ENCODE results near the gene EFNA2. TPM values are rescaled to one million over a fixed set of nuclear protein-coding genes. Genes with fewer than 3 reads are reported as not detected.

EFNA2 gene
- total and polyA plus RNA-seq, 2 of the 4 experiments (the other 2 are of a cell fraction) = not detected

DNA sequence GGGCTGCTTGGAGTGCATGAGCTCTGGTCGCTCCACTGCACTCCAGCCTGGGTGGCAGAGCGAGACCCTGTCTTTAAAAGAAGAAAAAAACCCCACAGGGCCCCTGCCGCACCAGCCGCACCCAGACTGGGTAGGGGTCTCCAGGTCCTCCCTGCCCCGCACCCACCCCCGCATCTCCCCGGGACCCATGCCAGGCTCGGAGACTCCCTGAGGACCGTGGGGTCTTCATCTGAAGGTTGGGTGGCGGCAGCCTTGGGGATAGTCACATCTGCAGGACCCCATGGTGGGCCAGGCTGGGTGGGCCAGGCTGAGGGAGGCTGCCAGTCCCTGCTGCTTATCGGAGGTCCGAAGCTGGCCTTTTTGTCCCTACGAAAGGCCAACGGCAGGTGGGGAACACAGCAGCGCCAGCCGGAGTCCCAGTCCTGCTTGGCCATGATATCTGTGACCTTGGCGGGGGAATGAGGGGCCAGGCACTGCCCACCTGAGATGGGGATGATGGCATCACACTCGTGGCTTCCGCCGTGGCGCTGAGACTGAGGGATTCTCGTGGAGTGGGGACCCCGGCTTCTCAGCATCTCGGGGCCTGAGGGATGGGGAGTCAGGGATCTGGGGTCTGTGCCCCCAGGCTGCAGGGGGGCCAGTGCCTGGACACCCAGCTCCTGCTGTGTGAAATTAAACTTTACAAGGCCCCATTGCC lies 11.1 kb downstream of the EFNA2 start:
- TF ChIP-seq USF2 (IDR thresholded peaks at IDR 0.05; ENCODE audit: low read depth, low read length) (no peak), RCOR1 (IDR thresholded peaks at IDR 0.05; ENCODE audit: insufficient replicate concordance, low read length) (no peak), MXI1 (IDR thresholded peaks at IDR 0.05; ENCODE audit: borderline replicate concordance, low read depth, low read length) (no peak), CEBPB (IDR thresholded peaks at IDR 0.05; ENCODE audit: low read depth, low read length) (no peak), RFX5 (IDR thresholded peaks at IDR 0.05; ENCODE audit: low read depth, low read length) (no peak), MAFK (IDR thresholded peaks at IDR 0.05; ENCODE audit: low read depth, low read length) (no peak), RAD21 (IDR thresholded peaks at IDR 0.05; ENCODE audit: low read length) (no peak), SMC3 (IDR thresholded peaks at IDR 0.05; ENCODE audit: low read depth, low read length) (no peak), MAZ (IDR thresholded peaks at IDR 0.05; ENCODE audit: borderline replicate concordance, low read depth, low read length) (no peak), POLR2A (IDR thresholded peaks at IDR 0.05; ENCODE audit: low read depth, low read length) (no peak), CTCF (conservative IDR thresholded peaks at IDR 0.05; ENCODE audit: low read depth, low read length) (no peak), CHD1 (IDR thresholded peaks at IDR 0.05; ENCODE audit: low read depth, low read length) (no peak), BHLHE40 (IDR thresholded peaks at IDR 0.05; ENCODE audit: low read depth, low read length) (no peak), NFE2L2 (IDR thresholded peaks at IDR 0.05; ENCODE audit: low read depth, low read length) (no peak), FOS (IDR thresholded peaks at IDR 0.05; ENCODE audit: low read depth, low read length) (no peak)
- TF ChIP-seq, protein P1, sequence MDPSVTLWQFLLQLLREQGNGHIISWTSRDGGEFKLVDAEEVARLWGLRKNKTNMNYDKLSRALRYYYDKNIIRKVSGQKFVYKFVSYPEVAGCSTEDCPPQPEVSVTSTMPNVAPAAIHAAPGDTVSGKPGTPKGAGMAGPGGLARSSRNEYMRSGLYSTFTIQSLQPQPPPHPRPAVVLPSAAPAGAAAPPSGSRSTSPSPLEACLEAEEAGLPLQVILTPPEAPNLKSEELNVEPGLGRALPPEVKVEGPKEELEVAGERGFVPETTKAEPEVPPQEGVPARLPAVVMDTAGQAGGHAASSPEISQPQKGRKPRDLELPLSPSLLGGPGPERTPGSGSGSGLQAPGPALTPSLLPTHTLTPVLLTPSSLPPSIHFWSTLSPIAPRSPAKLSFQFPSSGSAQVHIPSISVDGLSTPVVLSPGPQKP (IDR thresholded peaks at IDR 0.05; ENCODE audit: borderline replicate concordance, low read depth, low read length) = no peak
- 83% methylated on average over 11 of the region's 24 CpGs; no CpG with 5 or more reads in 1 of the 2 experiments for WGBS, 2 experiments (ENCODE audit: extremely low coverage in 2 of 2, insufficient read length in 1 of 2)
- no TSS peak for BruUV-seq (replicated peaks)
- Histone ChIP-seq H2BK15ac (ENCODE audit: low read depth, low read length) (no peak overlapping the region), H2BK5ac (ENCODE audit: low read depth, low read length, poor library complexity, severe bottlenecking) (no peak overlapping the region), H3K9ac (ENCODE audit: low read depth, low read length) (no peak overlapping the region), H4K91ac (ENCODE audit: insufficient read depth, low read depth, low read length) (no peak overlapping the region), H3K79me1 (ENCODE audit: low read depth in 1 of 2, low read length in 2 of 2) (no peaks in the 10 kb centered on the region), H4K20me1 (ENCODE audit: insufficient read depth, low read length) (no peaks in the 10 kb centered on the region), H3K4ac (ENCODE audit: low read depth, low read length) (no peak overlapping the region), H2AFZ (replicated peaks; ENCODE audit: low read length, poor library complexity) (no peak overlapping the region), H3K18ac (ENCODE audit: low read depth, low read length) (no peak overlapping the region), H3K27me3 (ENCODE audit: control insufficient read depth, insufficient read depth, low read length) (peaks cover 14% of the 10 kb centered on the region; the same call in 1 of the 2 replicates), H2AK9ac (replicated peaks; ENCODE audit: low read depth, low read length, poor library complexity) (no peak overlapping the region), H3K56ac (ENCODE audit: extremely low read depth, insufficient read depth, low read length) (no peak overlapping the region), H3K27ac (ENCODE audit: insufficient read depth, low read length) (no peak overlapping the region), H4K5ac (ENCODE audit: low read depth, low read length) (no peak overlapping the region), H3K4me3 (ENCODE audit: insufficient read depth, low read depth, low read length) (no peak overlapping the region), H4K8ac (ENCODE audit: low read depth in 2 of 2, low read length in 2 of 2) (no peak overlapping the region), H3K14ac (replicated peaks; ENCODE audit: low read depth, low read length) (no peak overlapping the region), H2BK20ac (ENCODE audit: low read depth, low read length) (no peak overlapping the region), H3K4me2 (ENCODE audit: low read depth, low read length) (no peak overlapping the region), H3K36me3 (ENCODE audit: control insufficient read depth, insufficient read depth, low read length) (no peaks in the 10 kb centered on the region), H3K23ac (ENCODE audit: low read depth, low read length) (no peak overlapping the region), H2AK5ac (ENCODE audit: low read depth, low read length) (no peak overlapping the region), H3K9me3 (ENCODE audit: control insufficient read depth, insufficient read depth, low read length) (no peaks in the 10 kb centered on the region), H2BK120ac (ENCODE audit: low read depth, low read length) (no peak overlapping the region), H3K9me1 (ENCODE audit: insufficient read depth, low read length) (no peaks in the 10 kb centered on the region), H3K4me1 (ENCODE audit: control insufficient read depth, insufficient read depth, low read length) (peaks cover 3% of the 10 kb centered on the region; the same call in 1 of the 2 replicates)
- POLR2A ChIA-PET (ENCODE audit: unreplicated experiment) = no interaction called here
- DNase-seq = no peak
- in situ Hi-C loops (cut with MboI; ENCODE audit: low sequenced_read_pairs) = no loop called here
- CTCF ChIA-PET = no interaction called here
- intact Hi-C loops (cut with micrococcal nuclease) = no loop called here
- dilution Hi-C loops (cut with HindIII; ENCODE audit: low sequenced_read_pairs, unreplicated experiment) = no loop called here
- ATAC-seq (ENCODE audit: low read depth) = no peak

All from IMR-90 (cell line).